ENCODE results near the gene TMEM209.
"Not testable (repeated sequence)": the region's sequence is repeated elsewhere in the genome, so short reads cannot be mapped to it uniquely, and the experiment has no call there.

TMEM209 gene

DNA sequence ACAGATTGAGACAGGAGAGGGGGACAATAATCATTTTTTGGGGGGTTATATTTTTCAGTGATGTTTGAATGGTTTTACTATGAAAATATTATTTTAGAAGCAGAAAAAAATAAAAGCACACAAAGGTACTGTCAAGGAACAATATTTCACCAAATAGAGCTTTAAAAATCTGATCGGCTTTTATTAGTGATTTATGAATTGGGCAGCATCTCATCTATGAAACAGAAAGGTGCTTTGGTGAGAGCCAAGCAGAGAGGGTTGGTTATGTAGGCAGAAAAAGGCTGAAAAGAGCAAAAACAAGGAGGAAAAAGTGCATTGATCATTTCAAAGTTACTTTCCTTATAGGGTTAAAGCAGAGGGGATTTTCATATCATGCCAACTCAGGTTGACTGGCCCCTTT, 35.0 kb upstream of the TMEM209 start:
- Histone ChIP-seq H3K4me1 (ENCODE audit: control insufficient read depth in 1 of 2, insufficient read depth in 1 of 2, low read depth in 1 of 2, low read length in 1 of 2) (no peaks in the 10 kb centered on the region), H3K36me3 (no peaks in the 10 kb centered on the region), H3K4me3 (ENCODE audit: low read depth in 1 of 2, low read length in 1 of 2) (no peak overlapping the region), H3K27me3 (no peaks in the 10 kb centered on the region), H3K27ac (no peak overlapping the region), H3K9me3 (no peaks in the 10 kb centered on the region)
- TF ChIP-seq, protein P1, sequence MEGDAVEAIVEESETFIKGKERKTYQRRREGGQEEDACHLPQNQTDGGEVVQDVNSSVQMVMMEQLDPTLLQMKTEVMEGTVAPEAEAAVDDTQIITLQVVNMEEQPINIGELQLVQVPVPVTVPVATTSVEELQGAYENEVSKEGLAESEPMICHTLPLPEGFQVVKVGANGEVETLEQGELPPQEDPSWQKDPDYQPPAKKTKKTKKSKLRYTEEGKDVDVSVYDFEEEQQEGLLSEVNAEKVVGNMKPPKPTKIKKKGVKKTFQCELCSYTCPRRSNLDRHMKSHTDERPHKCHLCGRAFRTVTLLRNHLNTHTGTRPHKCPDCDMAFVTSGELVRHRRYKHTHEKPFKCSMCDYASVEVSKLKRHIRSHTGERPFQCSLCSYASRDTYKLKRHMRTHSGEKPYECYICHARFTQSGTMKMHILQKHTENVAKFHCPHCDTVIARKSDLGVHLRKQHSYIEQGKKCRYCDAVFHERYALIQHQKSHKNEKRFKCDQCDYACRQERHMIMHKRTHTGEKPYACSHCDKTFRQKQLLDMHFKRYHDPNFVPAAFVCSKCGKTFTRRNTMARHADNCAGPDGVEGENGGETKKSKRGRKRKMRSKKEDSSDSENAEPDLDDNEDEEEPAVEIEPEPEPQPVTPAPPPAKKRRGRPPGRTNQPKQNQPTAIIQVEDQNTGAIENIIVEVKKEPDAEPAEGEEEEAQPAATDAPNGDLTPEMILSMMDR (IDR thresholded peaks at IDR 0.05): no peak

DNA sequence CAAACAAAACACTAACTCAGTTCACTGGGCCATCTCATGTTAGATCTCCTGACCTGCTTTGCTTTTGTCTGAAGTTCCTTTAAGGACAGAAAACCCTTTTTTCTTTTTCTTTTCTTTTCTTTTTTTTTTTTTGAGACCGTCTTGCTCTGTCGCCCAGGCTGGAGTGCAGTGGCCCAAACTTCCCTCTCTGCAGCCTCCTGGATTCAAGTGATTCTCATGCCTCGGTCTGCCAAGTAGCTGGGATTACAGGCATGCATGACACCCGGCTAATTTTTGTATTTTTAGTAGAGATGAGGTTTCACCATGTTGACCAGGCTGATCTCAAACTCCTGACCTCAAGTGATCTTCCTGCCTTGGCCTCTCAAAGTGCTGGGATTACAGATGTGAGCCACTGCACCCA, 31.2 kb upstream of the TMEM209 start:
- not testable (repeated sequence) for H3K27me3 ChIP-seq; H3K4me1 ChIP-seq (ENCODE audit: control insufficient read depth in 1 of 2, insufficient read depth in 1 of 2, low read depth in 1 of 2, low read length in 1 of 2); H3K9me3 ChIP-seq; H3K36me3 ChIP-seq; H3K4me3 ChIP-seq (ENCODE audit: low read depth in 1 of 2, low read length in 1 of 2); H3K27ac ChIP-seq

DNA sequence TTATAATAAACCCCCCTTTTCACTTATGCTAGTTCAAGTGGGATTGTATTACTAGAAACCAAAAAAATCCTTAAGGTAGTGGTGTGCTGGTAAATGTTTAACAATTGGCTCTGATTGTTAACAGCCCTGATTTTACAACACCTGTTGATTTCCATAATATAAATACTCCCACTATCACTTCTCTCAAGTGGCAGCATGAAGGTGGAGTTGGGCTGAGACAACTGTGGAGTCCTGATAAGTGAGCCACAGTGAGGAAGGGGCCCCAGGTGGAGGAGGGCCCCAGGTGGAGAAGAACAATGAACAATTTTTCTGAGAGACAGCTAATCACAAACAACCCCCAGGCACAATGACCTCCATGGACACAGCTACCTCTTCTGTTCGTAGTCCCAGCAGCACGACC, 28.9 kb upstream of the TMEM209 start:
- no peaks in the 10 kb centered on the region for H3K9me3 ChIP-seq
- H3K36me3 ChIP-seq: no peaks in the 10 kb centered on the region
- no peak overlapping the region for H3K4me3 ChIP-seq (ENCODE audit: low read depth in 1 of 2, low read length in 1 of 2)
- no peaks in the 10 kb centered on the region for H3K4me1 ChIP-seq (ENCODE audit: control insufficient read depth in 1 of 2, insufficient read depth in 1 of 2, low read depth in 1 of 2, low read length in 1 of 2)
- no peak overlapping the region for H3K27ac ChIP-seq
- TF ChIP-seq, protein P1 (IDR thresholded peaks at IDR 0.05): no peak
- H3K27me3 ChIP-seq: no peaks in the 10 kb centered on the region

DNA sequence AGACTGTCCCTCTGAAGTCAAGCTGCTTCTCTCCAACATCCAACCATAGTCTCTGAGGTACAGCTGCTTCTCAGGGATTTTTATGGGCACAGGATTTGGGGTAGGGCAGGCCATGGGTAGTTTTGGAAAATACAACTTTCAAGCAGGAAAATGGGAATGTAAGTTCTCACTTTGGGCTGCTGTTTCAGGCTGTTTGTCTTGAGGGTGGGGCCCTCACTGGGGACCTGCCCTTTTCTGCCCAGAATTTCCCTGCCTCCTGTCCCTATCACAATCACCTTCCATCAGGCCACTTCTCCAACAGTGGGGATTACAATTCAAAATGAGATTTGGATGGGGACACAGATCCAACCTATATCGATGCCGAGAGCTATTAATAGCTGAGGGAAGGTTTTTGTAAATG, 27.0 kb upstream of the TMEM209 start:
- no peaks in the 10 kb centered on the region for H3K27me3 ChIP-seq
- H3K27ac ChIP-seq: no peak overlapping the region

DNA sequence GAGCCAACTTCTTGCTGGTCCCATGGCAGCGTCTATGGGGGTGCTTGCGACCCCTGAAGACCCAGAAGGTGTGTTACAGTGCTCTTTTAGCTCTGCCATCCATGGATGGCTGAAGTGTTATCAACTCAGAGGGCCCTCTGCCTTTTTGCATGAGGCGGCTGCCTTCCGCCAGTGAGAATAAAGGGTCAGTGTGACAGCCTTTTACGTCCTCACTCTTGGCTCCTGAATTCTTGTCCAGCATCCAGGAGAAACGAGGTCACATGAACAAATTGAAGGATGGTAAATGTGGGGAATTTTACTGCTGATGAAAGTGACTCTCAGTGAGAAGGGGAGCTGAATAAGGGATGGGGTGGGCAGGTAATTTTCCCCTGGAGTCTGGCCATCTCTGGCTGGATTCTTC, 26.6 kb upstream of the TMEM209 start:
- TF ChIP-seq, protein P1 (IDR thresholded peaks at IDR 0.05): no peak
- no peaks in the 10 kb centered on the region for H3K27me3 ChIP-seq
- no peaks in the 10 kb centered on the region for H3K9me3 ChIP-seq
- no peaks in the 10 kb centered on the region for H3K36me3 ChIP-seq
- H3K4me3 ChIP-seq (ENCODE audit: low read depth in 1 of 2, low read length in 1 of 2): no peak overlapping the region
- no peaks in the 10 kb centered on the region for H3K4me1 ChIP-seq (ENCODE audit: control insufficient read depth in 1 of 2, insufficient read depth in 1 of 2, low read depth in 1 of 2, low read length in 1 of 2)
- no peak overlapping the region for H3K27ac ChIP-seq

More for the DNA sequence above, 27.0 kb upstream of the TMEM209 start:
- no peak overlapping the region for H3K4me3 ChIP-seq (ENCODE audit: low read depth in 1 of 2, low read length in 1 of 2)
- TF ChIP-seq, protein P1 (IDR thresholded peaks at IDR 0.05): no peak
- no peaks in the 10 kb centered on the region for H3K36me3 ChIP-seq
- no peaks in the 10 kb centered on the region for H3K9me3 ChIP-seq
- no peaks in the 10 kb centered on the region for H3K4me1 ChIP-seq (ENCODE audit: control insufficient read depth in 1 of 2, insufficient read depth in 1 of 2, low read depth in 1 of 2, low read length in 1 of 2)

DNA sequence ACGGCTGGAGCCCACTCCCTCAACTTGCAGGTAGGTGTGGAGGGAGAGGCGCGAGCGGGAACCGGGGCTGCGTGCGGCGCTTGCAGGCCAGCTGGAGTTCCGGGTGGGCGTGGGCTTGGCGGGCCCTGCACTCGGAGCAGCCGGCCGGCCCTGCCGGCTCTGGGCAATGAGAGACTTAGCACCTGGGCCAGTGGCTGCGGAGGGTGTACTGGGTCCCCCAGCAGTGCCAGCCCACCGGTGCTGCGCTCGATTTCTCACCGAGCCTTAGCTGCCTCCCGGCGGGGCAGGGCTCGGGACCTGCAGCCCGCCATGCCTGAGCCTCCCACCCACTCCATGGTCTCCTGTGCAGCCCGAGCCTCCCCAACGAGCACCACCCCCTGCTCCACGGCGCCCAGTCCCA, 24.8 kb upstream of the TMEM209 start:
- H3K4me3 ChIP-seq (ENCODE audit: low read depth in 1 of 2, low read length in 1 of 2); H3K4me1 ChIP-seq (ENCODE audit: control insufficient read depth in 1 of 2, insufficient read depth in 1 of 2, low read depth in 1 of 2, low read length in 1 of 2); H3K9me3 ChIP-seq; H3K36me3 ChIP-seq; H3K27me3 ChIP-seq; H3K27ac ChIP-seq: not testable (repeated sequence)

DNA sequence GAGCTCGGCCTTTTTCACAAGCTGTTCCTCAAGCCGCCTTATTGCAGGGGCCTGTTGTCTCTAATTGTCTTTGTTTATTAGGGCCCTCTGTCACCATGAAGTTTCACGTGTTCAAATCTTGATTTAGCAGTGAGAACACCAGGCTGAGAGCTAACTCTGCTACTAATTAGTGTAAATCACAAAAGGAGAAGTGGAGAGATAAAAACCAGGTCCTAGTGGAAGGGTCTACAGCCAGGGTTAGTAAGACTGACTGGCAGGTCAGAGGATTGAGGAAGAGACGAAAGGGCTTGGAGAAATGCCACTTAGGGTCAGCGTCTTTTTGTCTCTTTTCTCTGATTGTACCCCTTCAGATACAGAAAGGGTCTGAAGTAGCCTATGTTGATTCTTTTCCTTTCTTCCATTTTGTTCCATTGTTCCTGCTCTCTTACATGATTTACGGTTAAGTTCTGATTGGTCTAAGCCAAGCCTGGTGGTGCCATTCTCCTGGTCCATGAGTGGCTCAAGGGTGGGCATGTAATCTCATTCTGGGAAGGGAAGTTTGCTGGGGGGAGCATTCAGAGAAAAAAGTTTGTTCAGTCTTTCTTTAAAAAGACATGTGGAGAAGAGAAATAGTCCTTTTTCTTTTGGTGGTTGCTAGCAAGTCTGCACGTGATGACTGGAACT, 23.8 kb upstream of the TMEM209 start:
- TF ChIP-seq, protein P1 (IDR thresholded peaks at IDR 0.05): no peak

More for the DNA sequence above, 23.8 kb upstream of the TMEM209 start:
- H3K27ac ChIP-seq: no peak overlapping the region
- H3K36me3 ChIP-seq: no peaks in the 10 kb centered on the region
- no peaks in the 10 kb centered on the region for H3K4me1 ChIP-seq (ENCODE audit: control insufficient read depth in 1 of 2, insufficient read depth in 1 of 2, low read depth in 1 of 2, low read length in 1 of 2)
- H3K9me3 ChIP-seq: no peaks in the 10 kb centered on the region
- H3K27me3 ChIP-seq: no peaks in the 10 kb centered on the region
- no peak overlapping the region for H3K4me3 ChIP-seq (ENCODE audit: low read depth in 1 of 2, low read length in 1 of 2)
